ENCODE results near the gene CLNK.

DNA sequence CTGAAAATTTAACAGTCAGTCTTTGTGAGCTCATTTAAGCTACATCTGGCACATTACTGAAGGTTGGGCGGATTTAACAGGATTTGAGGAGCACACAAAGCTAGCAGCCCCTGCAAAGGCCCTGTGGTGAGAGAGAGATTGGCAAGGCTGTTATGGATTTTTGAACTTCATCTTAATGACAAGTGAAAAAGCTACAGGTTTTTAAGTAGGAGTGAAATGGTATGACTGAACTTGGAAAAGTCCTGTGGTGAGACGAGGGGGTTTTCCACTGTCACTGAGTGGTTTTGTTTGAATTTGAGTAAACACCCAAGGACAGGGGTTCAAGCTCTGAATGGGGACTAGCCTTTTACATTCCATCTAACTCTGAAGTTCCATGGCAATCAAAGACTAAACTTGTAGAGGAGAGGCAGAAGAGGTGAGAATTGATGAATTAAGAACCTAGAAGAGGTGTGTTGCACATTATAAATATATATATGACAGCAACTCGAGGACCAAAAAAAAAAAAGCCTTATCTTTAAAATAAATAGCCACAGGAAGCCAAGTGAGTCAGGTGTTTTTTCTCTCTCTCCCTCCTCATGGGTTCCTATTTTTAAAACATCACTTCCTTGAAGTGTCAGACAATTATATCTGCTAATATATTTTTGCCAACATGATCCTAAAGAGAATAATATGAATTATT, 47.8 kb upstream of the CLNK start:
- TF ChIP-seq POLR2A (IDR thresholded peaks at IDR 0.05) (no peak), EP300 (IDR thresholded peaks at IDR 0.05) (no peak)
- TF ChIP-seq, protein P1, sequence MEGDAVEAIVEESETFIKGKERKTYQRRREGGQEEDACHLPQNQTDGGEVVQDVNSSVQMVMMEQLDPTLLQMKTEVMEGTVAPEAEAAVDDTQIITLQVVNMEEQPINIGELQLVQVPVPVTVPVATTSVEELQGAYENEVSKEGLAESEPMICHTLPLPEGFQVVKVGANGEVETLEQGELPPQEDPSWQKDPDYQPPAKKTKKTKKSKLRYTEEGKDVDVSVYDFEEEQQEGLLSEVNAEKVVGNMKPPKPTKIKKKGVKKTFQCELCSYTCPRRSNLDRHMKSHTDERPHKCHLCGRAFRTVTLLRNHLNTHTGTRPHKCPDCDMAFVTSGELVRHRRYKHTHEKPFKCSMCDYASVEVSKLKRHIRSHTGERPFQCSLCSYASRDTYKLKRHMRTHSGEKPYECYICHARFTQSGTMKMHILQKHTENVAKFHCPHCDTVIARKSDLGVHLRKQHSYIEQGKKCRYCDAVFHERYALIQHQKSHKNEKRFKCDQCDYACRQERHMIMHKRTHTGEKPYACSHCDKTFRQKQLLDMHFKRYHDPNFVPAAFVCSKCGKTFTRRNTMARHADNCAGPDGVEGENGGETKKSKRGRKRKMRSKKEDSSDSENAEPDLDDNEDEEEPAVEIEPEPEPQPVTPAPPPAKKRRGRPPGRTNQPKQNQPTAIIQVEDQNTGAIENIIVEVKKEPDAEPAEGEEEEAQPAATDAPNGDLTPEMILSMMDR (IDR thresholded peaks at IDR 0.05) = no peak
